GM23338 (cell line): Measurements from ENCODE around the gene ABCC9. TPM values are rescaled to one million over a fixed set of nuclear protein-coding genes. Genes with fewer than 3 reads are reported as not detected.

ENCODE experiments used
- ATAC-seq: fragments of 200-7000 bp; cut with Tn5 transposase; 3 replicates; pipeline ENCODE4 v1.9.1; 2020
- DNase-seq: peaks from one replicate; pipeline ENCODE4 v3.0.0-alpha.2; 2015; ENCODE audit warnings: low spot score
- H2AFZ ChIP-seq: fragments of 200-600 bp; sonication (generic); 2 replicates; pipeline ENCODE4 v1.8.0; 2016; ENCODE audit warnings: antibody characterized with exemption, mild to moderate bottlenecking, moderate library complexity
- H3F3A ChIP-seq: fragments of 200-600 bp; sonication (generic); replicated peaks from 2 replicates; pipeline ENCODE4 v1.8.0; 2017; ENCODE audit warnings: antibody characterized with exemption, mixed run types, low read depth
- H3K27ac ChIP-seq: fragments of 200-600 bp; sonication (generic); 2 replicates; pipeline ENCODE4 v1.6.1; 2016; ENCODE audit warnings: low read depth
- H3K27me3 ChIP-seq: fragments of 200-600 bp; sonication (generic); 2 replicates; pipeline ENCODE4 v1.8.0; 2016; ENCODE audit warnings: mild to moderate bottlenecking, mixed run types, moderate library complexity; ENCODE audit not compliant: insufficient read depth
- H3K36me3 ChIP-seq: fragments of 200-600 bp; sonication (generic); 2 replicates; pipeline ENCODE4 v1.8.0; 2016; ENCODE audit warnings: mild to moderate bottlenecking; ENCODE audit not compliant: insufficient read depth
- H3K4me1 ChIP-seq: fragments of 200-600 bp; sonication (generic); 2 replicates; pipeline ENCODE4 v1.8.0; 2016; ENCODE audit warnings: mild to moderate bottlenecking, moderate library complexity; ENCODE audit not compliant: insufficient read depth
- H3K4me2 ChIP-seq: fragments of 200-600 bp; sonication (generic); 2 replicates; pipeline ENCODE4 v1.7.1; 2017; ENCODE audit warnings: mixed run types
- H3K4me3 ChIP-seq: fragments of 200-600 bp; sonication (generic); 2 replicates; pipeline ENCODE4 v1.6.1; 2016; ENCODE audit warnings: mixed run types
- H3K79me2 ChIP-seq: fragments of 200-600 bp; sonication (generic); replicated peaks from 2 replicates; pipeline ENCODE4 v1.8.0; 2017; ENCODE audit warnings: mild to moderate bottlenecking; ENCODE audit not compliant: insufficient read depth
- H3K9me2 ChIP-seq: fragments of 200-600 bp; sonication (generic); 2 replicates; pipeline ENCODE4 v1.8.0; 2017; ENCODE audit not compliant: insufficient read depth
- H4K20me1 ChIP-seq: fragments of 200-600 bp; sonication (generic); replicated peaks from 2 replicates; pipeline ENCODE4 v1.8.0; 2017; ENCODE audit warnings: mild to moderate bottlenecking; ENCODE audit not compliant: insufficient read depth
- H3K27ac Mint-ChIP-seq: 2 replicates; pipeline ENCODE4 v1.8.0; 2020; ENCODE audit warnings: inconsistent platforms, mild to moderate bottlenecking, moderate library complexity, mixed read lengths
- H3K27me3 Mint-ChIP-seq: 3 replicates; pipeline ENCODE4 v1.8.0; 2022; ENCODE audit warnings: low read depth, mild to moderate bottlenecking, moderate library complexity, mixed read lengths, inconsistent platforms; ENCODE audit not compliant: insufficient read depth, poor library complexity
- H3K36me3 Mint-ChIP-seq: 3 replicates; pipeline ENCODE4 v1.8.0; 2021; ENCODE audit warnings: low read depth, mild to moderate bottlenecking, inconsistent platforms, moderate library complexity, mixed read lengths
- H3K4me1 Mint-ChIP-seq: 3 replicates; pipeline ENCODE4 v1.8.0; 2020; ENCODE audit warnings: mild to moderate bottlenecking, inconsistent platforms, mixed read lengths
- H3K4me3 Mint-ChIP-seq: 3 replicates; pipeline ENCODE4 v1.8.0; 2021; ENCODE audit warnings: moderate library complexity, mild to moderate bottlenecking, inconsistent platforms, mixed read lengths
- H3K9me3 Mint-ChIP-seq: 3 replicates; pipeline ENCODE4 v1.8.0; 2020; ENCODE audit warnings: moderate library complexity, mild to moderate bottlenecking, inconsistent platforms, mixed read lengths
- ETS1 ChIP-seq: IDR thresholded peaks from 2 replicates; pipeline ENCODE4 v1.6.1; 2016; ENCODE audit warnings: antibody characterized with exemption
- EZH2 ChIP-seq: fragments of 200-600 bp; sonication (generic); IDR thresholded peaks from one replicate; pipeline ENCODE4 v1.8.0; 2017; ENCODE audit warnings: antibody characterized with exemption, mild to moderate bottlenecking, low read depth; ENCODE audit not compliant: unreplicated experiment
- EZH2phosphoT487 ChIP-seq: fragments of 200-600 bp; sonication (generic); IDR thresholded peaks from one replicate; pipeline ENCODE4 v1.8.1; 2018; ENCODE audit warnings: antibody characterized with exemption; ENCODE audit not compliant: unreplicated experiment
- JUNB ChIP-seq: IDR thresholded peaks from one replicate; pipeline ENCODE4 v1.6.1; 2016; ENCODE audit warnings: antibody characterized with exemption; ENCODE audit not compliant: unreplicated experiment
- NANOG ChIP-seq: IDR thresholded peaks from 2 replicates; pipeline ENCODE4 v1.6.1; 2016; ENCODE audit warnings: antibody characterized with exemption, borderline replicate concordance
- POLR2AphosphoS5 ChIP-seq: IDR thresholded peaks from 2 replicates; pipeline ENCODE4 v1.6.1; 2016; ENCODE audit warnings: antibody characterized with exemption, low read depth
- STAT1 ChIP-seq: IDR thresholded peaks from one replicate; pipeline ENCODE4 v1.6.1; 2016; ENCODE audit warnings: antibody characterized with exemption; ENCODE audit not compliant: unreplicated experiment
- ZNF114 ChIP-seq: fragments of 250-450 bp; sonication (Bioruptor Pico); IDR thresholded peaks from 2 replicates; pipeline ENCODE4 v1.5.0; 2020; ENCODE audit warnings: mild to moderate bottlenecking, moderate library complexity
- ZNF331 ChIP-seq: fragments of 250-450 bp; sonication (Bioruptor Pico); IDR thresholded peaks from 2 replicates; pipeline ENCODE4 v1.5.0; 2020; ENCODE audit warnings: low read depth, mild to moderate bottlenecking, moderate library complexity
- polyA plus RNA-seq: library from polyadenylated mRNA; unstranded; fragments of >200 nt; fragmentation: Nextera tagmentation; extraction: Ambion mirVana; gene quantifications from 2 replicates; pipeline ENCODE4 v1.2.1, GENCODE V29; 2016
- total RNA-seq: library from RNA; depleted of rRNA; stranded (reverse); fragments of >200 nt; shearing (Covaris generic); gene quantifications from 2 replicates; pipeline ENCODE4 v1.2.3, GENCODE V29; 2014
- TF ChIP-seq, protein P1 (sequence below): fragments of 250-450 bp; sonication (Bioruptor Pico); IDR thresholded peaks from 2 replicates; pipeline ENCODE4 v1.5.0; 2020; ENCODE audit warnings: mild to moderate bottlenecking, moderate library complexity
- TF ChIP-seq, protein P2 (sequence below), 2 experiments: fragments of 200-600 bp in 1 of 2; sonication (generic) in 1 of 2; conservative IDR thresholded peaks; 2 replicates each; pipeline versions ENCODE4 v1.5.1 to v1.6.1; 2016 to 2017; ENCODE audit warnings: antibody characterized with exemption in 2 of 2, low read depth in 2 of 2, mild to moderate bottlenecking in 2 of 2, moderate library complexity in 1 of 2

Gene ABCC9
- total and polyA plus RNA-seq, 2 experiments from 2014 or later = not detected

- DNase-seq = no peak
- peaks cover 3% of the 10 kb centered on the region; the same call in 1 of the 2 replicates for H3K9me2 ChIP-seq
- H3K4me1 ChIP-seq = no peaks in the 10 kb centered on the region
- Mint-ChIP-seq H3K36me3 (no peaks in the 10 kb centered on the region), H3K27me3 (no peaks in the 10 kb centered on the region), H3K27ac (no peak overlapping the region), H3K9me3 (no peaks in the 10 kb centered on the region; the same call in 2 of the 3 replicates), H3K4me3 (no peak overlapping the region), H3K4me1 (no peaks in the 10 kb centered on the region)
- H3K79me2 ChIP-seq = no peaks in the 10 kb centered on the region
- H3F3A ChIP-seq = no peaks in the 10 kb centered on the region
- no peak overlapping the region for H3K4me2 ChIP-seq
- no peak overlapping the region for H2AFZ ChIP-seq
- H3K27ac ChIP-seq = no peak overlapping the region
- no peak for ATAC-seq
- TF ChIP-seq JUNB = no peak
- no peak for TF ChIP-seq ZNF114 (CRISPR knock-in tag)
- TF ChIP-seq NANOG = no peak
- no peak for TF ChIP-seq POLR2AphosphoS5
- TF ChIP-seq EZH2 = no peak
- H3K36me3 ChIP-seq = no peaks in the 10 kb centered on the region
- no peaks in the 10 kb centered on the region for H4K20me1 ChIP-seq
- H3K4me3 ChIP-seq = no peak overlapping the region
- no peaks in the 10 kb centered on the region for H3K27me3 ChIP-seq
These were observed 112.4 kb downstream of the ABCC9 start for GRCh38 chr12:21828779-21829178.

DNA sequence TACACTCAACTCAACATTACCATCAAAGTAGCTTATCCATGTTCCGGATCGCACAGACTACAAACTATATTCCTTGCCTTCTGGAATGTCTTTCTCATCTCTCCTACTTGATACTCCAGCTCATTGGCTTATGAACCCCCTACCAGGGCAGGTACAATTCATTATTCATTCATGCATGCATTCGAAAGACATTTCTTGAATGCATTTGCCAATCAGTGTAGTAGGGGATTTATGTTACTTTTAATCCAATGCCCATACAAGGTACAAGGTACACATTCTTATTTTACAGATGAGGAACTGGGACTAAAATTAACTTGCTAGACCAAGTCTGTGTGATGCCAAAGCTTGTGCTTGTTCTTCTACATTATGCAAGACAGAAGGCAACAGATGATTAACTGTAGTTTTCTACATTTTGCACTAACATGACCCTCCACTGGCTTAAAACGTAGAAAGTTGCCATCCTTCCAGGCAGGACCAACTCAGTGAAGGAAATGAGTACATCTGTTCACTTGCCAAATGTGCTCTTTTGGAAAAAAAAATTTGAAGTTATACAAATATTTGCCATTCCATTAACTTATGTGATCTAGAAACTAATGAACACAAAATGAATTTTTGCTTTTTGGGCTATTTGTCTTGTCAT is 113.0 kb downstream of the ABCC9 start:
- no peak overlapping the region for H3K4me2 ChIP-seq
- peaks cover 3% of the 10 kb centered on the region; the same call in 1 of the 2 replicates for H3K9me2 ChIP-seq
- no peak overlapping the region for H3K27ac ChIP-seq
- no peaks in the 10 kb centered on the region for H3K79me2 ChIP-seq
- no peaks in the 10 kb centered on the region; the same call in 2 of the 3 replicates for H3K9me3 Mint-ChIP-seq
- H3K4me3 ChIP-seq = no peak overlapping the region
- H3K4me1 Mint-ChIP-seq = no peaks in the 10 kb centered on the region
- H3K36me3 ChIP-seq = no peaks in the 10 kb centered on the region
- no peaks in the 10 kb centered on the region for H3K27me3 ChIP-seq
- no peak overlapping the region for H2AFZ ChIP-seq
- H3K36me3 Mint-ChIP-seq = no peaks in the 10 kb centered on the region
- H3K4me3 Mint-ChIP-seq = no peak overlapping the region
- no peaks in the 10 kb centered on the region for H3F3A ChIP-seq
- H3K27ac Mint-ChIP-seq = no peak overlapping the region
- no peaks in the 10 kb centered on the region for H4K20me1 ChIP-seq
- H3K27me3 Mint-ChIP-seq = no peaks in the 10 kb centered on the region
- ATAC-seq (no peak), DNase-seq (no peak)
- no peaks in the 10 kb centered on the region for H3K4me1 ChIP-seq
- TF ChIP-seq STAT1 = no peak
- TF ChIP-seq, protein P1, sequence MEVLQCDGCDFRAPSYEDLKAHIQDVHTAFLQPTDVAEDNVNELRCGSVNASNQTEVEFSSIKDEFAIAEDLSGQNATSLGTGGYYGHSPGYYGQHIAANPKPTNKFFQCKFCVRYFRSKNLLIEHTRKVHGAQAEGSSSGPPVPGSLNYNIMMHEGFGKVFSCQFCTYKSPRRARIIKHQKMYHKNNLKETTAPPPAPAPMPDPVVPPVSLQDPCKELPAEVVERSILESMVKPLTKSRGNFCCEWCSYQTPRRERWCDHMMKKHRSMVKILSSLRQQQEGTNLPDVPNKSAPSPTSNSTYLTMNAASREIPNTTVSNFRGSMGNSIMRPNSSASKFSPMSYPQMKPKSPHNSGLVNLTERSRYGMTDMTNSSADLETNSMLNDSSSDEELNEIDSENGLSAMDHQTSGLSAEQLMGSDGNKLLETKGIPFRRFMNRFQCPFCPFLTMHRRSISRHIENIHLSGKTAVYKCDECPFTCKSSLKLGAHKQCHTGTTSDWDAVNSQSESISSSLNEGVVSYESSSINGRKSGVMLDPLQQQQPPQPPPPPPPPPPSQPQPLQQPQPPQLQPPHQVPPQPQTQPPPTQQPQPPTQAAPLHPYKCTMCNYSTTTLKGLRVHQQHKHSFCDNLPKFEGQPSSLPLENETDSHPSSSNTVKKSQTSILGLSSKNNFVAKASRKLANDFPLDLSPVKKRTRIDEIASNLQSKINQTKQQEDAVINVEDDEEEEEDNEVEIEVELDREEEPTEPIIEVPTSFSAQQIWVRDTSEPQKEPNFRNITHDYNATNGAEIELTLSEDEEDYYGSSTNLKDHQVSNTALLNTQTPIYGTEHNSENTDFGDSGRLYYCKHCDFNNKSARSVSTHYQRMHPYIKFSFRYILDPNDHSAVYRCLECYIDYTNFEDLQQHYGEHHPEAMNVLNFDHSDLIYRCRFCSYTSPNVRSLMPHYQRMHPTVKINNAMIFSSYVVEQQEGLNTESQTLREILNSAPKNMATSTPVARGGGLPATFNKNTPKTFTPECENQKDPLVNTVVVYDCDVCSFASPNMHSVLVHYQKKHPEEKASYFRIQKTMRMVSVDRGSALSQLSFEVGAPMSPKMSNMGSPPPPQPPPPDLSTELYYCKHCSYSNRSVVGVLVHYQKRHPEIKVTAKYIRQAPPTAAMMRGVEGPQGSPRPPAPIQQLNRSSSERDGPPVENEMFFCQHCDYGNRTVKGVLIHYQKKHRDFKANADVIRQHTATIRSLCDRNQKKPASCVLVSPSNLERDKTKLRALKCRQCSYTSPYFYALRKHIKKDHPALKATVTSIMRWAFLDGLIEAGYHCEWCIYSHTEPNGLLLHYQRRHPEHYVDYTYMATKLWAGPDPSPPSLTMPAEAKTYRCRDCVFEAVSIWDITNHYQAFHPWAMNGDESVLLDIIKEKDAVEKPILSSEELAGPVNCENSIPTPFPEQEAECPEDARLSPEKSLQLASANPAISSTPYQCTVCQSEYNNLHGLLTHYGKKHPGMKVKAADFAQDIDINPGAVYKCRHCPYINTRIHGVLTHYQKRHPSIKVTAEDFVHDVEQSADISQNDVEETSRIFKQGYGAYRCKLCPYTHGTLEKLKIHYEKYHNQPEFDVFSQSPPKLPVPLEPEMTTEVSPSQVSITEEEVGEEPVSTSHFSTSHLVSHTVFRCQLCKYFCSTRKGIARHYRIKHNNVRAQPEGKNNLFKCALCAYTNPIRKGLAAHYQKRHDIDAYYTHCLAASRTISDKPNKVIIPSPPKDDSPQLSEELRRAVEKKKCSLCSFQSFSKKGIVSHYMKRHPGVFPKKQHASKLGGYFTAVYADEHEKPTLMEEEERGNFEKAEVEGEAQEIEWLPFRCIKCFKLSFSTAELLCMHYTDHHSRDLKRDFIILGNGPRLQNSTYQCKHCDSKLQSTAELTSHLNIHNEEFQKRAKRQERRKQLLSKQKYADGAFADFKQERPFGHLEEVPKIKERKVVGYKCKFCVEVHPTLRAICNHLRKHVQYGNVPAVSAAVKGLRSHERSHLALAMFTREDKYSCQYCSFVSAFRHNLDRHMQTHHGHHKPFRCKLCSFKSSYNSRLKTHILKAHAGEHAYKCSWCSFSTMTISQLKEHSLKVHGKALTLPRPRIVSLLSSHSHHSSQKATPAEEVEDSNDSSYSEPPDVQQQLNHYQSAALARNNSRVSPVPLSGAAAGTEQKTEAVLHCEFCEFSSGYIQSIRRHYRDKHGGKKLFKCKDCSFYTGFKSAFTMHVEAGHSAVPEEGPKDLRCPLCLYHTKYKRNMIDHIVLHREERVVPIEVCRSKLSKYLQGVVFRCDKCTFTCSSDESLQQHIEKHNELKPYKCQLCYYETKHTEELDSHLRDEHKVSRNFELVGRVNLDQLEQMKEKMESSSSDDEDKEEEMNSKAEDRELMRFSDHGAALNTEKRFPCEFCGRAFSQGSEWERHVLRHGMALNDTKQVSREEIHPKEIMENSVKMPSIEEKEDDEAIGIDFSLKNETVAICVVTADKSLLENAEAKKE = no peak
- no peak for TF ChIP-seq EZH2phosphoT487
- no peak for TF ChIP-seq JUNB
- no peak for TF ChIP-seq NANOG
- TF ChIP-seq, protein P2, sequence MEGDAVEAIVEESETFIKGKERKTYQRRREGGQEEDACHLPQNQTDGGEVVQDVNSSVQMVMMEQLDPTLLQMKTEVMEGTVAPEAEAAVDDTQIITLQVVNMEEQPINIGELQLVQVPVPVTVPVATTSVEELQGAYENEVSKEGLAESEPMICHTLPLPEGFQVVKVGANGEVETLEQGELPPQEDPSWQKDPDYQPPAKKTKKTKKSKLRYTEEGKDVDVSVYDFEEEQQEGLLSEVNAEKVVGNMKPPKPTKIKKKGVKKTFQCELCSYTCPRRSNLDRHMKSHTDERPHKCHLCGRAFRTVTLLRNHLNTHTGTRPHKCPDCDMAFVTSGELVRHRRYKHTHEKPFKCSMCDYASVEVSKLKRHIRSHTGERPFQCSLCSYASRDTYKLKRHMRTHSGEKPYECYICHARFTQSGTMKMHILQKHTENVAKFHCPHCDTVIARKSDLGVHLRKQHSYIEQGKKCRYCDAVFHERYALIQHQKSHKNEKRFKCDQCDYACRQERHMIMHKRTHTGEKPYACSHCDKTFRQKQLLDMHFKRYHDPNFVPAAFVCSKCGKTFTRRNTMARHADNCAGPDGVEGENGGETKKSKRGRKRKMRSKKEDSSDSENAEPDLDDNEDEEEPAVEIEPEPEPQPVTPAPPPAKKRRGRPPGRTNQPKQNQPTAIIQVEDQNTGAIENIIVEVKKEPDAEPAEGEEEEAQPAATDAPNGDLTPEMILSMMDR (conservative IDR thresholded peaks at IDR 0.05; ENCODE audit: low read depth in 2 of 2) = no peak
- TF ChIP-seq ZNF331 = no peak
- no peak for TF ChIP-seq ETS1
